ENCODE results near the gene STIM1.
A peak's percentile ranks its signal among the peaks of the same experiment; 100 is the strongest.
"Not testable (repeated sequence)": the region's sequence is repeated elsewhere in the genome, so short reads cannot be mapped to it uniquely, and the experiment has no call there.

The STIM1 gene

GRCh38 chr11:3854977-3855807, at the start of gene STIM1:
Gene STIM1, plus strand, starts transcription at chr11:3855664. Its CDS starts 607 bp downstream, at chr11:3856271.
- peak; percentile 91 for DNase-seq

DNA sequence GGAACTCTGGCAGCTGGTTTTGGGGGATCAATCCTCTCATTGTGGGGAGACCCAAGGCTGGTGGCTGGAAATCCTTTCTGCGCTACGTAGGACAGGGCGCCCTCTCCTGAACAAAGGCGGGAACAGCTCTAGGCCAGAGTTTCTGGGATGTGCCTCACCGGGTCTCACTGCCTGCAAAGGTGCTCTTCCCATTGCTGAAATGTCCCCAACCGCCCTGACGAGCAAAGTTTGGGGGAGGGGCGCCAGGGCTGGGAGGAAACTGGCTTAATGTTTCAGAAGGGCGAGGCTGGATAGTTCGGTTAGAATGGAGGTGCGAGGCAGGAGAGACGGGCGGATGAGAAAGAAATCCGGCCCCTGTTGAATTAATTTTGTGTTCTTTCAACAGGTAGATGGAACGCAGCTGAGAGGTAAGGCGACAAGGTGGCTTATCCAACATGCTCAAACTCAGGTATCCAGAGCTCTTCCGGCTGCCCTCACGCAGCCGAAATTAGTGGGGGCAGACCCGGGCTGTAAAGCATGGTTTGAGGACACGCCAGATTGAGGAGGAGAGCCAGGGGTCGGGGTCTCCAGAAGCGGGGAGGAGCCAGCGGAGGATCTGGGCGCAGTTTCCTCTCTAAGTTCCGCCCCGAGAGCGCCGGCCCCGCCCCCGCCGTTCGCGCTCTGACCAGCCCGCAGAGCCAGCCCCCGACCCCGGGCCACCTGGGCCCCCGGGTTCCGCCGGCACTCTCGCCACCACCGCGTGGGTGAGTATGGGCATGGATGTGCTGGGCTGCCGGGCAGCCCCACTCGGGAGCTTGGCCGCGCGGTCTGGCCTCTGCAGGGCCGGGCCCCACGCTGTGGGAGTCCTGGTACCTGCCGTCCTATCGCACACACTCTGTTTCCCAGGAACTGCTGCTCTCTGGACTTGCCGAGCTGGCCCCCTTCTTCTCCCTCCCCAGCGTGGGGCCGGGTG, 47.3 kb upstream of the STIM1 start, which contains the start of gene PGAP2:
TSS of gene PGAP2 (plus strand) at position 652 of the 952 bp plus-strand sequence. CDS start 2,700 bp downstream, outside the sequence.
- peak; percentile 64 for DNase-seq

GRCh38 chr11:3808861-3809623, 46.4 kb upstream of the STIM1 start:
- DNase-seq = peak; percentile 61

DNA sequence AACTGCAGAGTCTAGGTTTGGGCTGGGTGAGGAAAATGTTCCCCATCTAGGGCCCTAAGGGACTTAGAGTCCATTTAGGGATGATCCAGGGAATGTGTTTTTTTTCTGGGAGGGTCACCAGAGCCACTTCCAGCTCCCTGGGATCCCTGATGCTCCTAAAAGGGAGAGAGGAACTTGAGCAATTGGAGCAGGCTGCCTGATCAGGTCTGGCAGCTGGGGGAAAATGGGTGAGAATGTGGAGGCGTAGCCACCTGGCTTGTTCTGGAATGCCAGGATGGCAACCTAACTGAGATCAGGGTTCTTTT, 45.9 kb upstream of the STIM1 start:
- no peak for DNase-seq

GRCh38 chr11:3810446-3810845, 45.0 kb upstream of the STIM1 start:
- no peak for DNase-seq

DNA sequence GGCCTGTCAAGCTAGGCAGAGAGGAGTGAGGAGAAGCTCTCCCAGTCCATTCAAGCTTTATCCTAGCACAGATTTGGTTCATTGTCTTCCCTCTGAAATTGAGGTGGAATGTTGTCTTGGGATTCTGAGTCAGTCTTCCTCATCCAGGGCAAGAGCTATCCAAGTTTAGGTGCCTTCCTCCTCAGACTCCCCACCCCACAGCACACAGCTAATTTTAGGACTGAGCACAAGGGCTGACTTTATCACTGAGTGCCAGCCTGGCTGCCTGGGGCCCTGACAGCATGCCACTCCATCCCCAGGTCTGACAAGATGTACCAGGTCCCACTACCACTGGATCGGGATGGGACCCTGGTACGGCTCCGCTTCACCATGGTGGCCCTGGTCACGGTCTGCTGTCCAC, 44.5 kb upstream of the STIM1 start:
- no peak for DNase-seq

DNA sequence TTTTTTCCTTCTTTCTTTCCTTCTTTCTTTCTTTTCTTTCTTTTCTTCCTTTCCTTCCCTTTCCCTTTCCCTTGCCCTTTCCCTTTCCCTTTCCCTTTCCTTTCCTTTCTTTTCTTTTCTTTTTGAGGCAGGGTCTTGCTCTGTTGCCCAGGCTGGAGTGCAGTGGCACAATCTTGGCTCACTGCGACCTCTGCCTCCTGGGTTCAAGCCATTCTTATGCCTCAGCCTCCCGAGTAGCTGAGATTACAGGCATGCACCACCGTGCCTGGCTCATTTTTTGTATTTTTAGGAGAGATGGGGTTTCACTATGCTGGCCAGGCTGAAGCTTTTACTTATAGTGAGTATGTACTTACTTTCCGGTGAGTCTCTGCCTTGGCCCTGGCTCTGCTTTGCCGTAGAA, 40.6 kb upstream of the STIM1 start:
- DNase-seq = not testable (repeated sequence)

DNA sequence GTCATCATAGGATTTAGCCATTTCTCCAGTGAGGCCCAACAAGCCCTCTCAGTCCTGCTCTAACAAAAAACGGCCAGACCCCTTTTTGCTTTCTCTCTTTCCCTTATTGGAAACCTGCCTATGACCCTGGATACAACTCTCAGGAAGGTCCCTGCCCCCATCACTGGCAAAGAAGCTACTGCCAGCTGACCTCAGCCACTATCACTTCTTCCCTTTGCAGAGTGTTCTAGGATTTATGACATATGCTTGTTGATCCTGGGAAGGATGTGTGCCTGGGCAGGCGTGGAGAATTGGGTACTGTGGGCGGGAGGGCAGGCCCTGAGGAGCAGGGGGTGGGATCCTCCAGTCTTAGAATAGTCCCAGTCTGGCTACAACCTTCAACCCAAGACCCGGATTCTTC, 39.6 kb upstream of the STIM1 start:
- DNase-seq = no peak

DNA sequence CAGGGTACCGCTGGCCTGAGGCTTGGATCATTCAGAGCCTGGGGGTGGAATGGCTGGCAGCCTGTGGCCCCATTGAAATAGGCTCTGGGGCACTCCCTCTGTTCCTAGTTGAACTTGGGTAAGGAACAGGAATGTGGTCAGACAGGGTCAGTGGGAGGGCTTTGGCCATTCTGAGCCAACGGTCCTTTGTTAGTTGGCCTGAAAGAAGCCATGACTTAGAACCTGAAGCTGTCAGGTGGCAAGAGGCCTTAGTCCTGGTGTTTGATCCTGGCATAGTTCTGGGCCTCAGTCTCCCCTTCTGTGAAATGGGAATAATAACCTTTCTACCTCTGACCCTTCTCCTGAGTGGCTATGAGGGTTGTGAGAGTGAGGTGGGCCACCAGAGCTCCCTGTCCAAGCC, 38.8 kb upstream of the STIM1 start:
- DNase-seq = no peak

DNA sequence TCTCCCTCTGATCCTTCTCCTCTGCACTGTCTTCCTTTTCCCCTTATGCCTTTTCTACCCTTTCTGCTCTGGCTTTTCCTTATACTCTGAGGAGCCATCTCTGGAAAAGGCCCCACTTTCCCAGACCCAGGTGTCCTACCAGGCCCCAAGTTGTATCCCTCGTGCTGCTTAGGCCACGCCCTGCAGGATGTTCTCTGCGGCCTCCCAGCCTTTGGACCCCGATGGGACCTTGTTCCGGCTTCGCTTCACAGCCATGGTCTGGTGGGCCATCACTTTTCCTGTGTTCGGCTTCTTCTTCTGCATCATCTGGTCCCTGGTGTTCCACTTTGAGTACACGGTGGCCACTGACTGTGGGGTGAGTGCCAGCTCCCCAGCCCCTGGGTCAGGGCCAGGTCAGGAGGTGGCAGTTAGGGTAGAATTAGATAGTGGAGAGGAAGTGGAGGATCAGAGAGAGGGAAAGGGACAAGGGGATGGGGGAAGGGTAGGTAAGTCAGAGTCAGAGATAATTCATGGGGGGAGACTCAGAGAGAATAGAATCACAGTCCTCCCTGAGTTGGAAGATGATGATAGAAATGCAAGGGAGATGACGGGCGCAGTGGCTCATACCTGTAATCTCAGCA, 38.2 kb upstream of the STIM1 start:
- no peak for DNase-seq

DNA sequence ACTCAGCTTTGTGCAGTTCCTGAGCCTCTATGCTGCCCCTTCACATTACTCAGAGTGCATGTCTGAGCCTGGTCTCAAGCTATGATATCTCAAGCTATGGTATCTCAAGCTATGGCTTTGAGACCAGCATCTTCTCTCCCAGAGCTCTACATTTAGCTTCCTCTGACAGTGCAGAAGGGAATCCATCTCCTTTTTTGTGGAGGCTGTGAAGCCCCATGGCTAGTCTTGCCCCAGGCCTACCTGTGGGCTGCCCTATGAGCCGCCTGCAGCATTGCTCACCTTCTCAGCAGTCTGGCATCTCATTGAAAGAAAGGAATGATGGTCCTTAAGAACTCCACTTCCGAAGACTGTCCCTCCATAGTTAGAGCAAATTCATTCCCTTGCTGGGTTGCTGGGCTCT, 34.5 kb upstream of the STIM1 start:
- no peak for DNase-seq

DNA sequence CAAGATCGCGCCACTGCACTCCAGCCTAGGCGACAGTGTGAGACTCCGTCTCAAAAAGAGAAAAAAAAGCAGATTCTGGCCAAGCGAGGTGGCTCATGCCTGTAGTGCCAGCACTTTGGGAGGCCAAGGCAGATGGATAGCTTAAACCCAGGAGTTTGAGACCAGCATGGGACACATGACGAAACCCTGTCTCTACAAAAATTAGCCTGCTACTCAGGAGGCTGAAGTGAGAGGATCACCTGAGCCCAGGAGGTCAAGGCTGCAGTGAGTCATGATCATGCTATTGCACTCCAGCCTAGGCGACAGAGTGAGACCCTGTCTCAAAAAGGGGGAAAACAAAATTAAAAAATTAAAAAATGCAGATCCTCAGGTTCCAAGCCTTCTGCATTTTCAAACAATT, 33.2 kb upstream of the STIM1 start:
- no peak for DNase-seq

- DNase-seq = no peak
These were observed 32.2 kb upstream of the STIM1 start for GRCh38 chr11:3823303-3823702.

DNA sequence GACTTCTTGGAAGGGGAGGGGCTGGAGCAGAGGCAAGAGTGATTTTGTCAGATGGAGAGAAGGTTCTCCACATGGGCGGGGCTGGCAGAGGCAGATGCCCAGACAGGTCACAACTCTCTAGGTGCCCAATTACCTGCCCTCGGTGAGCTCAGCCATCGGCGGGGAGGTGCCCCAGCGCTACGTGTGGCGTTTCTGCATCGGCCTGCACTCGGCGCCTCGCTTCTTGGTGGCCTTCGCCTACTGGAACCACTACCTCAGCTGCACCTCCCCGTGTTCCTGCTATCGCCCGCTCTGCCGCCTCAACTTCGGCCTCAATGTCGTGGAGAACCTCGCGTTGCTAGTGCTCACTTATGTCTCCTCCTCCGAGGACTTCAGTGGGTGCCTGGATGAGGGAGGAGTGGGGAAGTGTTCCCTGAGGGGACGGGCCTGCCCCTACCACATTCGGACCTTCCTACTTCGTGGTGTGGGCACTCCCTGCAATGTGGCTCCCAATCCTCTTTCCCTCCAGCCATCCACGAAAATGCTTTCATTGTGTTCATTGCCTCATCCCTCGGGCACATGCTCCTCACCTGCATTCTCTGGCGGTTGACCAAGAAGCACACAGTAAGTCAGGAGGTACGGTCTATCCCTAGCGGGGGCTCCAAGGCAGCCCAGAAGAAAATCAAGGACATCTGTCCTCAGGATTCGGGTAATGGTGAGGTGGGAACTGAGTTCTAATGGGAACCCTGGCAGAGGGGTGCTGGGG, 31.5 kb upstream of the STIM1 start:
- no peak for DNase-seq

DNA sequence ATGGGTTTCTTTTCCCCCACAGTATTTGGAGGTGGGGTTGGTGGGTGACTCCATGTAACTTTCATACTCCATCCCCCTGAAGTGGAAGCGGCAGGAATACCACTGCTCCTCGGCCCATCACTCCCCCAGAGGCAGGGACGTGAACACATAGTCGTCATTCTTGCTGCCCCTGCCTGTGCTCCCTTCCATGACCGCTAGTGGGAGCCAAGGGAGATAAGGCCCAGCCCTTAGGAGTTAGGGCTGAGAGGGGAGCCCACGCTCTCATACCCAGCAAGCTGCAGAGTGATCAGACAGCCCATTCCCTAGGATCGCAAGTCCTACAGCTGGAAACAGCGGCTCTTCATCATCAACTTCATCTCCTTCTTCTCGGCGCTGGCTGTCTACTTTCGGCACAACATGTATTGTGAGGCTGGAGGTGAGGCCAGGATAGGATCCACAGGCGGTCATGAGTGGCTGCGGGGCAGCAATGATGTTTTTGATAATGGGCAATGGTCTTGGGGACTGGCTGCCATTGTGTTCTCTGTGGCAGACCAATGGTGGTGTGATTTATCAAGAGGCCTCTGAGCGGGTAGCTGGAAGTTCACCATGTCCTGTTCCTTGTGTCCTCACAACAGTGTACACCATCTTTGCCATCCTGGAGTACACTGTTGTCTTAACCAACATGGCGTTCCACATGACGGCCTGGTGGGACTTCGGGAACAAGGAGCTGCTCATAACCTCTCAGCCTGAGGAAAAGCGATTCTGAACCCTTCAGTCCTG, 30.6 kb upstream of the STIM1 start:
- no peak for DNase-seq

DNA sequence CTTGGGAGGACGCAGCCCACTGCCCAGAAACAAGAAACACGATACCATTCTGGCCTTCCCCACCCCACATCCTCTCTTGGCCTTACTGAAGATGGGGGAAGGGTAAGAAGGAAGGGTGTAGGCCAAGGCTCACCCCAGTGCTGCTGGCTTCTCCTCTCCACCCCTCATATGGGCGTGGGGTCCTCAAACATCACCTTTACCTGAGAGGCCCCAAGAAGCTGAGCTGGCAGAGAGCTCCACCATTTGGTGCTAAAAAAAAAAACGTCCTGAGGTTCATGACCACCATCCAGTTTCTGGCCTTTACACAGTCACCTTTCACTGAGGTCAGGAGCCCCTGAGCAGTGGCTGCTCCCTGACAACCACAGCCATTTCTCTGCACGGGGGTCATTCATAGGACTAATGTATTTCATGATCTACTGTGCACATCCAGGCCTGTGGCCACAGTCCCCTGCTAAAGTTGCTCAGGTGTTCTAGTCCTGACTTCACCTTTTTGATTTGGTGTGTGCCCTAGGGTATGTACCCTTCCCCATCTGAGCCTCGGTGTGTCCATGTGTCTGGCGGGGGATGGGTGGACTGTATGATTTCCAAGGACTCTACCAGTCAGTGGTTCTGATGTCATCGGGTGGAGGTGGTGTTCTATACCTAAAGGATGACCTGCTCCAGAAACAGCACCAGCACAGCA, 29.9 kb upstream of the STIM1 start:
- no peak for DNase-seq

GRCh38 chr11:3826721-3827120, 28.7 kb upstream of the STIM1 start:
- DNase-seq = no peak

DNA sequence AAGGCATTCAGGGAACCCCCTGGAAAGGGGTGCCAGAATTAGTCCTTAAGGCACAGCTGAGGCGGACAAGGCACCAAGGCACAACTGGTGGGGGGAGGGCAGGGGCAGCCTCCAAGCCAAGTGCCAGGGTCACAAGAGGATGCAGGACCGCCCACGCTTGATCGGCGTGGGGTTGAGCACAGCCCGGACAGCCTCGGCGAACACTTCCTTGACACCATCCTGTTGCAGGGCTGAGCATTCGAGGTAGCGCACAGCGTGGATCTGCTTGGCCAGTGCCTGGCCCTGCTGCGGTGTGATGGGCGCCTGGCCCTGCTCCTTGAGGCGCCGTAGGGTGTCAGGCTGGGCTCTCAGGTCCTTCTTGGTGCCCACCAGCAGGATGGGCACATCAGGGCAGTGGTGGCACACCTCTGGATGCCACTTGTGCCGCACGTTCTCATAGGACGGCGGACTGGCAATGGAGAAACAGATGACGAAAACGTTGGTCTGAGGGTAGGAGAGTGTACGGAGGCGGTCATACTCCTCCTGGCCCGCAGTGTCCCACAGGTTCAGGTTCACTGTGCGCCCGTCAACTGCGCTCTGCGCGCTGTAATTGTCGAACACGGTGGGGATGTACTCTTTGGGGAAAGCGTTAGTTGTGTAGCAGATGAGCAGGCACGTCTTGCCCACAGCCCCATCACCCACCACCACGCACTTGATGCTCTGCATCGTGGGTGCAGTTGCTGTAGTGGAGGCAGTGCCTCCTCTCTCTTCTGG, 27.9 kb upstream of the STIM1 start:
- DNase-seq = no peak

DNA sequence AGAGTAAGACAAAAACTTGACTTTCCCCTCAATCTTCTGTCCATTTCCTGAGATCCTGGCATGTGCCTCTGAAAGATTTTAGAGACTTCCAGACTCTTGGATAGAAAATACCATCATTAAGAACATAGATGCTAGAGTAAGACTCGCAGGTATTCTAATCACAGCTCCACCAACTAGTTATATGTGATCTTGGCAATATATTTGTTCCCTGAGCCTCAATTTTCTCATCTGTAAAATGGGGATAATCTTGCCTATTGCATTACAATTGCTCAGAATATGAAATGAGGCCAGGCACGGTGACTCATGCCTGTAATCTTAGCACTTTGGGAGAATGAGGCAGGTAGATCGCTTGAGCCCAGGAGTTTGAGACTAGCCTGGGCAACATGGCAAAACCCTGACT, 25.4 kb upstream of the STIM1 start:
- DNase-seq = no peak

DNA sequence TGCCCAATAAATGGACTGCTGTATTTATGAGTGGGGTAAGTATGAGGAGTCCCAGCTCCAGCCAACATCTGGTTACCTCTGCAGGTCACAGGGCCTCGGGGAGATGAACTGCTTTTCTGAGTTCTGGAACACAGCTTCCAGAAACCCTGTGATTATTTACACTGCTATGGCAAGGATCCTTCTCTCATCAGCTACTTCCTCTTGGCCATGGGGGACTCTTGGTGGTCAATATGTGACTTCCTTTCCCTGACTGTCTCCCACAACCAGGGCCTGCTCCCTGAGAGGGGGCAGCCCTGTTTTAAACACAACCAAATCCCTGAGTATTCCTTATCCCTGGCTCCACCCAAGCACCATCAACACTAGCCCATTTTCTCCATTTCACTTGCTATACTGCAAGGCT, 24.7 kb upstream of the STIM1 start:
- DNase-seq = no peak
